H1 (cell line): Measurements from ENCODE around the gene QSER1. TPM values are rescaled to one million over a fixed set of nuclear protein-coding genes. Genes with fewer than 3 reads are reported as not detected.

Experiments
- CHD1 ChIP-seq: IDR thresholded peaks from 2 replicates; pipeline ENCODE4 v1.6.1; 2012; ENCODE audit warnings: low read depth, low read length, improper control_type of control experiment
- EZH2 ChIP-seq: fragments of 200-600 bp; sonication (generic); IDR thresholded peaks from 2 replicates; pipeline ENCODE4 v1.7.1; 2012; ENCODE audit warnings: low read depth, mild to moderate bottlenecking, moderate library complexity, low read length, inconsistent platforms; ENCODE audit not compliant: severe bottlenecking
- FOSL1 ChIP-seq: IDR thresholded peaks from 2 replicates; pipeline ENCODE4 v1.6.1; 2011; ENCODE audit warnings: mild to moderate bottlenecking, low read depth, low read length, moderate library complexity; ENCODE audit not compliant: insufficient read depth
- HDAC2 ChIP-seq, 2 experiments: fragments of 300-600 bp in 1 of 2; sonication (generic) in 1 of 2; IDR thresholded peaks; 2 replicates each; pipeline ENCODE4 v1.6.1; 2011 to 2012; ENCODE audit warnings: low read depth in 2 of 2, low read length in 2 of 2, mild to moderate bottlenecking in 2 of 2, moderate library complexity in 2 of 2, borderline replicate concordance in 1 of 2, inconsistent platforms in 1 of 2
- JUN ChIP-seq: IDR thresholded peaks from 2 replicates; pipeline ENCODE4 v1.6.1; 2011; ENCODE audit warnings: low read depth, mild to moderate bottlenecking, improper control_type of control experiment, low read length
- KDM4A ChIP-seq: IDR thresholded peaks from one replicate; pipeline ENCODE4 v1.7.1; 2012; ENCODE audit warnings: low read depth, mild to moderate bottlenecking, moderate library complexity, low read length, inconsistent platforms; ENCODE audit not compliant: severe bottlenecking
- KDM5A ChIP-seq: fragments of 200-600 bp; IDR thresholded peaks from 2 replicates; pipeline ENCODE4 v1.7.1; 2012; ENCODE audit warnings: mild to moderate bottlenecking, low read length, inconsistent platforms, mixed read lengths
- MAFK ChIP-seq: IDR thresholded peaks from 2 replicates; pipeline ENCODE4 v1.6.1; 2012; ENCODE audit warnings: low read depth, mild to moderate bottlenecking, improper control_type of control experiment, low read length
- NRF1 ChIP-seq: IDR thresholded peaks from 2 replicates; pipeline ENCODE4 v1.6.1; 2011; ENCODE audit warnings: mild to moderate bottlenecking, low read depth, low read length, improper control_type of control experiment
- POLR2A ChIP-seq, 2 experiments: IDR thresholded peaks; 1 replicate in 1 of 2; 2 replicates in 1 of 2; pipeline ENCODE4 v1.6.1; 2011; ENCODE audit warnings: low read depth in 2 of 2, low read length in 2 of 2, mild to moderate bottlenecking in 2 of 2; ENCODE audit errors: control extremely low read depth in 1 of 2
- POLR2AphosphoS5 ChIP-seq: IDR thresholded peaks from 2 replicates; pipeline ENCODE4 v1.6.1; 2011; ENCODE audit warnings: low read depth, low read length
- POU5F1 ChIP-seq: IDR thresholded peaks from 2 replicates; pipeline ENCODE4 v1.6.1; 2011; ENCODE audit warnings: low read depth, mild to moderate bottlenecking, low read length, moderate library complexity
- RAD21 ChIP-seq, 2 experiments: IDR thresholded peaks in 1 of 2; conservative IDR thresholded peaks in 1 of 2; 2 replicates each; pipeline ENCODE4 v1.6.1; 2011; ENCODE audit warnings: low read depth in 2 of 2, low read length in 2 of 2, improper control_type of control experiment in 1 of 2, inconsistent platforms in 1 of 2, mild to moderate bottlenecking in 1 of 2, moderate library complexity in 1 of 2
- RFX5 ChIP-seq: IDR thresholded peaks from 2 replicates; pipeline ENCODE4 v1.6.1; 2011; ENCODE audit warnings: low read depth, low read length, improper control_type of control experiment, borderline replicate concordance
- SIX5 ChIP-seq: IDR thresholded peaks from 2 replicates; pipeline ENCODE4 v1.6.1; 2011; ENCODE audit warnings: mild to moderate bottlenecking, low read depth, low read length
- SP2 ChIP-seq: IDR thresholded peaks from 2 replicates; pipeline ENCODE4 v1.6.1; 2012; ENCODE audit warnings: mild to moderate bottlenecking, low read length, inconsistent platforms
- SRF ChIP-seq: IDR thresholded peaks from 2 replicates; pipeline ENCODE4 v1.6.1; 2011; ENCODE audit warnings: mild to moderate bottlenecking, low read depth, low read length, moderate library complexity
- SUZ12 ChIP-seq: fragments of 200-600 bp; sonication (generic); IDR thresholded peaks from 2 replicates; pipeline ENCODE4 v1.6.1; 2012; ENCODE audit warnings: mild to moderate bottlenecking, inconsistent platforms, low read length, moderate library complexity, mixed read lengths
- TAF7 ChIP-seq: optimal IDR thresholded peaks from 2 replicates; pipeline ENCODE3; 2011; ENCODE audit warnings: low read depth, mild to moderate bottlenecking, inconsistent platforms, low read length, moderate library complexity, borderline replicate concordance
- TCF12 ChIP-seq: IDR thresholded peaks from 2 replicates; pipeline ENCODE4 v1.6.1; 2011; ENCODE audit warnings: low read depth, mild to moderate bottlenecking, low read length
- ZNF274 ChIP-seq: IDR thresholded peaks from 2 replicates; pipeline ENCODE4 v1.7.0; 2012; ENCODE audit warnings: low read length, borderline replicate concordance; ENCODE audit errors: extremely low read depth
- polyA plus RNA-seq, 7 experiments: library from polyadenylated mRNA; depleted of rRNA in 3 of 7; stranded (reverse) in 5 of 7; unstranded in 2 of 7; fragments of >200 nt in 5 of 7; fragments of 200-250 nt in 2 of 7; gene quantifications; 1 replicate in 5 of 7; 2 replicates in 1 of 7; 4 replicates in 1 of 7; pipeline versions ENCODE4 v1.2.1 to v1.2.3, GENCODE V29; 2011 to 2013; ENCODE audit warnings: missing spikeins in 2 of 7, mixed read lengths in 2 of 7
- total RNA-seq: library from RNA; stranded (reverse); fragmentation: NEBNext Ultra II Directional; extraction: Animal tissue kit (Norgen Biotek cat#: 25700); gene quantifications from 2 replicates; pipeline ENCODE4 v1.2.1, GENCODE V29; 2021
- TF ChIP-seq, protein P1 (sequence below), 3 experiments: IDR thresholded peaks; 1 replicate in 2 of 3; 2 replicates in 1 of 3; pipeline versions ENCODE4 v1.5.1 to v1.6.1; 2011; ENCODE audit warnings: low read length in 3 of 3, mild to moderate bottlenecking in 3 of 3, inconsistent platforms in 2 of 3, low read depth in 1 of 3, moderate library complexity in 1 of 3; ENCODE audit not compliant: insufficient read depth in 1 of 3; ENCODE audit errors: control extremely low read depth in 1 of 3

Gene QSER1
- total and polyA plus RNA-seq, 2 of the 8 experiments (the other 6 are each of a cell fraction or from before 2014, with no cell fraction given): 29.3 to 117 TPM

DNA sequence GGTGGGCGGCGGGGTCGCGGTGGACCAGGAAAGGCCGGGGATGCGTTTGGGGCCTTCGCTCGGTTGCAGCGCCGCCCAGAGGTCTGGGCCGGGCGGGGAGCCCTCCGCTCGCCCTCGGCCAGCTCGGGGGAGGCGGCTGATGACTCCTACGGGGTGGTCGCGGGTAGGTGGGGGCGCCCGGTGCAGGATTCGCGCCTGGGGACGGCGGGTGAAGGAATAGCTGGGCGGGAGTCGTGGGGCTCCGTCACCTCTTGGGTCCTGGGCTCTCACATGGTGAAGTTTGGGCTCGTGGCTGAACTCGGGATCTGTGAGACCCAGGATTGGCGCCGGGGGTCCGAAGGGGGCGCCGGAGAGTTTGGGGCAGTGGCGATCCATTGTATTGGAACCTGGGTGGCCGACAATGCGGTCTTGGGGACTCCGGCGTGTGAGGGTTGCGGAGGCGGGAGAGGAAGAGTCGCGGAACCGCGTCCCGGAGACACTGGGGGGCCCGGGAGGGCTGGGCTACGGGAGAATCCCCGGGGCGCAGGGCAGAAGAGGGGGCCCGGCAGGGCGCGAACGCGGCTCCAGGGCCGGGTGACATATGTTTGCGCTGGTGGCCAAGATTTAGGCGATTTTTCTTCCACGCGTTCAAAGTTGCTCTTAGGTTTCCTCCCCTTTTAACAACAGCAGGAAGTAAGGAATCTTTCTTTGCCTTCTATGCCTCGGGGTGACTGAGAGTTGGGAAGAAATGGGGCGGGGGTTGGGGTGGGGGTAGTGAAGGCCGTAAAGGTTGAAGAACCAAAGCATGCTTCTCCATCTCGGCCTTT, 935 bp downstream of the QSER1 start (continued):
- TF ChIP-seq, protein P1, sequence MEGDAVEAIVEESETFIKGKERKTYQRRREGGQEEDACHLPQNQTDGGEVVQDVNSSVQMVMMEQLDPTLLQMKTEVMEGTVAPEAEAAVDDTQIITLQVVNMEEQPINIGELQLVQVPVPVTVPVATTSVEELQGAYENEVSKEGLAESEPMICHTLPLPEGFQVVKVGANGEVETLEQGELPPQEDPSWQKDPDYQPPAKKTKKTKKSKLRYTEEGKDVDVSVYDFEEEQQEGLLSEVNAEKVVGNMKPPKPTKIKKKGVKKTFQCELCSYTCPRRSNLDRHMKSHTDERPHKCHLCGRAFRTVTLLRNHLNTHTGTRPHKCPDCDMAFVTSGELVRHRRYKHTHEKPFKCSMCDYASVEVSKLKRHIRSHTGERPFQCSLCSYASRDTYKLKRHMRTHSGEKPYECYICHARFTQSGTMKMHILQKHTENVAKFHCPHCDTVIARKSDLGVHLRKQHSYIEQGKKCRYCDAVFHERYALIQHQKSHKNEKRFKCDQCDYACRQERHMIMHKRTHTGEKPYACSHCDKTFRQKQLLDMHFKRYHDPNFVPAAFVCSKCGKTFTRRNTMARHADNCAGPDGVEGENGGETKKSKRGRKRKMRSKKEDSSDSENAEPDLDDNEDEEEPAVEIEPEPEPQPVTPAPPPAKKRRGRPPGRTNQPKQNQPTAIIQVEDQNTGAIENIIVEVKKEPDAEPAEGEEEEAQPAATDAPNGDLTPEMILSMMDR (IDR thresholded peaks at IDR 0.05; ENCODE audit: control extremely low read depth in 1 of 3, insufficient read depth in 1 of 3, low read depth in 1 of 3, low read length in 3 of 3): peak; percentile 32 to 51 (median 36); a peak in 3 of 4 replicates
- TF ChIP-seq NRF1 (no peak), SRF (no peak), RAD21 (IDR thresholded peaks at IDR 0.05 in 1 of 2, conservative IDR thresholded peaks at IDR 0.05 in 1 of 2; ENCODE audit: low read depth in 2 of 2, low read length in 2 of 2) (peak; percentile 17 to 42; a peak in 3 of 4 replicates), ZNF274 (no peak), POLR2A (IDR thresholded peaks at IDR 0.05; ENCODE audit: control extremely low read depth in 1 of 2, low read depth in 2 of 2, low read length in 2 of 2) (peak in 1 of 2 experiments; percentile 36; a peak in 1 of 3 replicates), SIX5 (no peak), KDM5A (no peak), JUN (no peak), POU5F1 (no peak), RFX5 (no peak), SUZ12 (no peak), MAFK (no peak), TAF7 (no peak), KDM4A (peak; percentile 41), SP2 (no peak), TCF12 (no peak), CHD1 (no peak; the same call in 1 of the 2 replicates), FOSL1 (no peak), EZH2 (no peak), POLR2AphosphoS5 (peak; percentile 15), HDAC2 (IDR thresholded peaks at IDR 0.05; ENCODE audit: borderline replicate concordance in 1 of 2, low read depth in 2 of 2, low read length in 2 of 2) (peak in 1 of 2 experiments; percentile 34; a peak in 1 of 4 replicates)
